CD4-positive, alpha-beta T cell treated with Interferon gamma for 1 hour (primary cell): ENCODE data around the gene TMEM209.
A peak's percentile ranks its signal among the peaks of the same experiment; 100 is the strongest.
"Not testable (repeated sequence)": the region's sequence is repeated elsewhere in the genome, so short reads cannot be mapped to it uniquely, and the experiment has no call there.

Experiments
- DNase-seq: peaks from one replicate; pipeline ENCODE4 v3.0.0-alpha.2; 2020

Gene TMEM209

DNA sequence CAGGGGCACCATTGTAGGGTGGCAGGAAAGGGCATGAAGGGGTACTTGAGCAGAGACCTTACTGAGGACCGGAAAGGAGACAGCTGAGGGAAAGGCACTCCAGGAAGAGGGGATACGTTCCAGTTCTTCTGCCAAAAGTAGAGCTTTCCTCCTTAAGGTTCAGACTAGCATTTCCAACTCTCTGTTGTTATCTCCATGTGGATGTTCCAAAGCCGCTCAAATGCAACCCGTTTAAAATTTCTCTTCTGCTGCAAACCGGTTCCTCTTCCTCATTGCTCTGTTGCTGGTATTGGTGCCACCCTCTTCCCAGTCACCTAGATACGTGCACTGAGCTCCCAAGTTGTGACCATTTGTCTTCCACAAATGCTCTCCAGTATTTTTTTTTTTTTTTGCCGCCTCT is 47.5 kb downstream of the TMEM209 start:
- DNase-seq: no peak

DNA sequence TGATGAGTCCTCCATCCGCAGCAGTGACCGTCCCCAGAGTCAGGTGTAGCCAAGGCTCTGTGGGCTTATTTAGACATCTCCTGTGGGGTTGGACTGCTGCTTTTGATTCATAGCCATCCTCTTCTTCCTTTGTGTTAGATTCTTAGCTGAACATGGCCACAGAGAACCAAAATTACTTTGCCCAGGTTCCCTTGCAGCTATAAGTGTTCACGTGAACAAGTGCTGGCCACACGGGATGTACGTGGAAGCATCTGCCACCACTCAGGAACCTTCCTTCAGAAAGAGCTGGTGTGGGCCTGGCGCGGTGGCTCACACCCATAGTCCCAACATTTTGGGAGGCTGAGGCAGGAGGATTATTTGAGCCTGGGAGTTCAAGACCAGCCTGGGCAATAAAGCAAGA is 49.1 kb downstream of the TMEM209 start:
- no peak for DNase-seq

DNA sequence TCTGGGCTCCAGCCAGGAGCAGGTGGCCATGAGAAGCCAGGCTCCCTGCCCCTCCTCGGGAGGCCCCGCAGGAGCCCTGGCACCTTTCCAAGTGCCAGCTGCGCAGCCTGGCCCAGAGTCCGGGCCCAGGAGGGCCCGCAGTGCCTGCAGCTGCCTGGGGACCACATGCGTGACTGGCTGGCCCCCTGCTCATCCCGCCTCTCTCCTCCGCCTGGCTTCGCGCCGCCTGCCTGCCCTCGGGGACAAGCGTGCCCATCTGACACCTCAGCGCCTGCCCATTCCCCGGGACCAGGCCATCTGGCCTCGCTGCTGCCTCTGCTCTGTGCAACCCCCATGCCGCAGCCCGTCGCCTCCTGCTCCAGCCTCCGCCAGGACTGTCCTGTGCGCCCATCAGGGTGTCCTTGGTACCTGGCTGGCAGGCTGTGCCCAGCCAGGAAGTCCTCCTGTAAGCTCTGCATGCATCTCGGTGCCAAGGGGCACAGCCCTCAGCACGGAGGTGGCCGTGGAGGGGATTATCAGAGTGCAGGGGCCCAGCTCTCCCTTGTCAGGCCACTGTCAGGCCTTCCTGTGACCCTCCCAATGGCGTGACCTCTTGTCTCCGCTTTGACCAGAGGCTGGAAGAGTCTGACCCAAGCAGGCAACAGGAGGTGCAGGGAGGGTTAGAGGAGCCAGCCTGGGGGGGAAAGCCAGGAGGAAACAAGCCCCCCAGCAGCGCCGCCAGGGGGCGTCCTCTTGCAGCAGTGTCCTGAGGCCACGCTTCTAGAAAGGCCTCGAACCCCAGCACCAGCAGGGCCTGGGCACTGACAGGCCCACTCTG is 50.5 kb downstream of the TMEM209 start:
- no peak for DNase-seq

DNA sequence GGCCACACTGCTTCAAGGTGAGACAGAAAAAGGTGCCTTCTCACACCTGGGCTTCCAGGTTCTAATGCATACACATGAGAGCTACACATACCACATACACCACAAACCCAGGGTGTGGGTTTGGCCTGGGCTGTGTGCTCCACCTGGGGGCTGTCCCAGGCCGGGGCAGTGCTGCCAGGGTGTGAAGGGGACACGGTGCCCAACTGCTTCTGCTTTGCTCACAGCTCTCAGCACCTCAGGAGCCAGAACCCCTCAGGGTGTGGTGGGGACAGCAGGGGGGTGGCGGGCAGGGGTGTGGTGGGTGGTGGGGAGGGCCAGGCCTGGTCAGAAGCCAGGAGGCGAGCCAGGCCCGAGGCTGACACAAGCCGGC is 51.1 kb downstream of the TMEM209 start:
- DNase-seq: no peak

DNA sequence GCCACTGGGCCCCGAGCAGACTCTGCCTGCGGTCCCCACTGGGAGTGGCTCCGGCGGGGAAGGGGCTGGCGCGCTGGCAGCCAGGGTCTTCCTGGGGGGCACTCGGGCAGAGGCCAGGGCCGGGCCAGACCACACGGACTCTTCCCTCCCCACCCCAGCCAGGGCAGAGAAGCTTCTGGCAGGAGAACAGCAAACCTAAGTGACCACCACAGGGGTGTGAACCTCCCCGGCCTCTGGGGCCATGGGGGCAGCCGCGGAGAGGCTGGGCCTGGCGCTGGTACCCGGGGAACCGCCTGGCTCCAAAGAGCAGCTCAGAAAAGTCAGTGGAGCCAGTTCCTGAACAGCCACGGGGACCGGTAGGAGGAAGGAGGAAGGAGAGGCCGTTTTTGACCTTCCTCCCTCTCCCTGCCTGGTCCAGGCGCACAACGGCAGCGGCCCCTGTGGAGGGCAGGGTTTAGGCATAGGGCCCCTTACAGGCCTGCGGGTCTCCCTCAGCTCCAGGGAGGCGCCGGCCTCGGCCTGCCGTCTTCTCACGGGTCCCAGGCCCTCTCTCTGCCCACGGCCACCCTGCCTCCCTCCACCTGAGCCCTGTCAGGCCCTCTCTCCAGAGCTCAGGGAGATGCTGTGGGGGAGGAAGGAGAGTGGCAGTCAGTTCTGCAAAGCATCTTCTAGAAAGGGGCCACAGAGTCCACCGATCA is 51.8 kb downstream of the TMEM209 start:
- no peak for DNase-seq

DNA sequence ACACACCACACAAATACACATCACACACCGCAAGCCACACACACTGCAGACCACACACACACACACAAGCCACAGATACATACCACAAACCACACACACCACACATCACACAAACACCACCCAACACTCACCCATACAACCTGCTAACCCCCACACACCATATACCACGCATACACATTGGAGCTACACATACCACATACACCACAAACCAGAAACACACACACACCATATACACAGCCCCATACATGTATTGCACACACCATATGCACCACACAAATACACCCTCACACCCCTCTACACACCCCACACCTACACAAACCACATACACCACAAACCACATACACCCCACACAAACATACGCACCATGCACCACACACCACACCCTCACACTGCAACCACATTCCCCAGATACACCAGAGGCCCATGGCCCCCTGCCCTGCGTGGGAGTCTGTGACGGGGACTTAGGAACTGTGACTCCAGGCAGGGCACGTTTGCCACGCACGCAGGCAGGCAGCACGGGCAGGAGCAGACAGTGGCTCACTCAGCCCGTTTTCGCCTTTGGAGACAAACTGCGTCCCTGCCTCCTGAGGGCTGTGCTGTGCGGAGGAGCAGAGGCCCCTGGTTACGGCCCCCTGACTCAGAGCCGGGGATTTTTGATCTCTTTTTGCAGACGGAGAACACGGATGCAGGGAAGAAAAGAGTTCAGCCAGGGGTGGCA is 52.6 kb downstream of the TMEM209 start:
- no peak for DNase-seq

DNA sequence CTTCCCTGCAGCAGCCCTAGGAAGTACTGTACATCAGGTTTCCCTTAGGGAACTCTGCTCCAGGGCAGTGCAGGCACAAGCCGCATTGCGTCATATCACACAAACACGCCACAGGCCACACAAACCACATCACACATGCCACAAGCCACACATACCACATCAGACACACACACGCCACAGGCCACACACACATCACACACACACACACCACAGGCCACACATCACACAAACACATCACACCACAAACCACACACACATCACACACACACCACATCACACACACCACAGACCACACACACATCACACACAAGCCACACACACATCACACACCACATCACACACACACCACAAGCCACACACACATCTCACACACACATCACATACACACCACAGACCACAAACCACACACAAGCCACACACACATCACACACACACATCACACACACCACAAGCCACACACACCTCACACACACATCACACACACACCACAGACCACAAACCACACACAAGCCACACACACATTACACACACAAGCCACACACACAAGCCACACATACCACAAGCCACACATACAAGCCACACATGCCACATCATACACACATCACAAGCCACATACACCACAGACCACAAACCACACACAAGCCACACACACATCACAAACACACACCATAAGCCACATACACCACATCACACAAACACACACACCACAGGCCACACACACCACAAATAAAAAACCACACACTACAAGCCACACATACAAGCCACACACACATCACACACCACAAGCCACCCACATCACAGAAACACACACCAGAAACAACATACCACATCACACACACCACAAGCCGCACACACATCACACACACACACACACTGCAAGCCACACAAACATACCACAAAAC is 53.4 kb downstream of the TMEM209 start:
- peak; percentile 47 for DNase-seq

DNA sequence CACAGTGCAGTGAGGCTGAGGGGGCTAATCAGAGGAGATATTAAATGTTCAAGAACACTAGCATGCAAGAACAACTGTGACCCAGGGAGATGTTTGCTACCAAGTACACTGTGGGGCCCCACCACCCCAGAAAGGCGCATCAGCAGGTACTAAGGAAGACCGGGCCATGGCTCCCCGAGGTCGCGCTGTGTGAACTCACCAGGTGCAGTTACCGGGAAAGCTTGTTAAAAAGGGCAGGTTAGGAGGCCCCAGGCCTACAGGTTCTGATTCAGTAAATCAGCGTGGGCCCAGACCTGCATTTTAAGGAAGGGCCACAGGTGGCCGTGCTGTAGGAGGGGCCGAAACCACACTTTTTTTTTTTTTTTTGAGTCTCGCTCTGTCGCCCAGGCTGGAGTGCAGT is 54.6 kb downstream of the TMEM209 start:
- peak; percentile 34 for DNase-seq

DNA sequence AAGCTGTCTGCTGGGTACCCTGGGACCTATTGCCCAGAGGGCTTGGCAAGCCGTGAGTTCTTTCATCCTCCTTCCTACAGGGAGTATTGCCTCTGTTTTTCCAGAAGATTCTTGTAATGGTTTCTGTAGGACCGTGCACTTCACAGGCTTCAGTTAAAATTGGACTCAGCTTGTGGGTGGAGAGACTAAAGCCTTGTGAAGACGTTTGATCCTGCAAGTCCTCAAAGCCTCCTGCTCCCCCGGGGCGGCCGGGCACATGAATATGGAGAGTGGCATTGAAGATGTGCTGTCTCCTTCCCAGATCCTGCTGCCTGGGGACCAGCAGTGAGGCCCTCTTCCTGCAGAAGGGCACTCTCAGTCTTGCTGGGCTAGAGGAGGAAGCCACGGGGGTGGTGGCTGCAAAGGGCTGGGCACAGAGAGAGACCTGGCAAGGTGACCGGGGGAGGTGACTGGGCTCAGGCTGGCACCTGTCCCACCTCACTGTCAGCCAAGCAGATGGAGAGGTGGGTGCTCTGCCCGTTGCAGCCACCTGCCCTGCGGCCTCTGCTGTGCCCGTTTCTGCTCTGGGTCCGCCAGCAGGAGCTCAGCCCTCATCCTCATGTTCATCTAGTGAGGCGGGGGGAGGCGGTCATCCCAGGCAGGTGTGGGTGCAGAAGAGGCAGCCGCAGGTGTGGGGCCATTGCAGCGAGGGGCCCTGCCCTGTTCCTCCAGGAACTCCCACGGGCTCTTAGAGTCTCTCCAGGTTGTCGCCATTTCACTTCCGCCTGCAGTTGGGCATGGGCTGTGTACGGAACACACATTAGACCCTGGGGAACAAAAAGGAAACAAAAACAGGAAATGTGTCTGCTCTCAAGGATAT is 55.7 kb downstream of the TMEM209 start:
- DNase-seq: peak; percentile 27

DNA sequence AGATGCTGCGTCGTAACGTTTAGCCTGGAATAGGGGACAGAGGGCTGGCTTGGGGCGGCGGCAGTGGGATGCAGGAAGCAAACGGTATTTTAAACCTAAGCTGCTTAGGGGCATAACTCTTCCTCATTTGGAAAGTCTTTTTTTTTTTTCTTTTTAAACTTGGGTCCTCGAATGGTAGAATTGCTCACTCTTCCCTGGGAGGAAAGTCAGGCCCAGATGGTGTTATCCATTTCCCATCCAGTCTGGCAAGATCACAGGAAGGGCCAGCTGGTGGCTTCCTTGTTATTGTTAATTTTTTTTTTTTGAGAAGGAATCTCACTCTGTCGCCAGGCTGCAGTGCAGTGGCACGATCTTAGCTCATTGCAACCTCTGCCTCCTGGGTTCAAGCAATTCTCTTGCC is 56.6 kb downstream of the TMEM209 start:
- DNase-seq: no peak

DNA sequence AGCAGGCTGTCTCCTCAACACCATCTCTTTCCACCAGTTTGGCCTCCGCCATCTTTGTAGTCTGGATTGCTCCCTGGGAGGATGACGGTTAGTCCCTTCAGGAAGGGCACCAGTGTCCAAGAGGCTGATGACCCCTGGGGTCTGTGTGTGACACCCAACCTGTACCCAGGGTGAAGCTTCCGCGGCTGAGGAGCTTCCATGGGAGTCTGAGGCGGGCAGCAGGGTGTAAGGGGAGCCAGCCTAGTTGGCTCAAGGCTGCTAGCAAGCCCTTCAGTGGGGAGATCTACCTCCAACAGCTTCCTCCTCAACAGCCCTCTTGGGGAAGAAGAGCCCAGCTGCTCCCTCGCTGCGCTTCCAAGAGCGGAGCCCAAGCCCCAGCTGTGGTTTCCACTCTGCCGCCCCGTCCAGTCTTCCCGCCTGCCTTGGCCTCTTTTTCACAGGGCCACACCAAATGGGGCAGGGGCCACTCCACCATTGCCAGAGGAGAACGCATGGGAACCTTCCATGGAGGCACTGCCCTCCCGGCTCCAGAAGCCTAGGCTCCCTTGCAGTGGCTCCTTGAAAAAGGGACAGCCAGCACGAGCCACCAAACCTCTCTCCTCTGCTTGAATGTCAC is 57.4 kb downstream of the TMEM209 start:
- DNase-seq: no peak

DNA sequence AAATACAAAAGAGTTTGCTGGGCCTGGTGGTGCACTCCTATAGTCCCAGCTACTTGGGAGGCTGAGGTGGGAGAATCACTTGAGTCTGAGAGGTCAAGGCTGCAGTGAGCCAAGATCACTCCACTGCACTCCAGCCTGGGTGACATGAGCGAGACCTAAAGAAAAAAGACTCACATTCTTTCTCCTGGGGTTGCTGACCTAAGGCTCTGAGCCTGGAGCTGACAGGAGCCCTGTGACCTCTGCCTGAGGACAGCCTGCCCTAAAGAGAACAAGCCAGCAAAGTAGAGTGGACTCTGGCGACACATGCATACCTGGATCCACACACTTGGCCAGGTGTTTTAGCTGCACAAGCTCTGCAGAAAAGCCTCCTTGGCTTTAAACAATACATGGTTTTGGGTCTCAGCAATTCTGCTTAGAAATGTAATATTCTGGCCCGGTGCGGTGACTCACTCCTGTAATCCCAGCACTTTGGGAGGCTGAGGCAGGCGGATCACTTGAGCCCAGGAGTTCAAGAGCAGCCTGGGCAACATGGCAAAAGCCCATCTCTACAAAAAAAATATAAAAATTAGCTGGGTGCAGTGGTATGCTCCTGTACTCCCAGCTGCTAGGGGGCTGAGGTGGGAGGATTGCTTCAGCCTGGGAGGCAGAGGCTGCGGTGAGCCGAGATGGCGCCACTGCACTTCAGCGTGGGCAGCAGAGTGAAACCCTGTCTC is 58.4 kb downstream of the TMEM209 start:
- DNase-seq: no peak

DNA sequence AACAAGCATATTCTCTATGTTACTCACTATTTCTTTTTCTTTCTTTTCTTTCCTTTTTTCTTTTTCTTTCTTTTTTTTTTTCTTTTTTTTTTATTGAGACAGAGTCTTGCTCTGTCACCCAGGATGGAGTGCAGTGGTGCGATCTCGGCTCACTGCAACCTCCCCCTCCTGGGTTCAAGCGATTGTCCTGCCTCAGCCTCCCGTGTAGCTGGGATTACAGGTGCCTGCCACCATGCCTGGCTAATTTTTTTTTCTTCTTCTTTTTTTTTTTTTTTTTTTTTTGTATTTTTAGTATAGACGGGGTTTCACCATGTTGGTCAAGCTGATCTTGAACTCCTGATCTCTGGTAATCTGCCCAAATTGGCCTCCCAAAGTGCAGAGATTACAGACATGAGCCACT is 59.1 kb downstream of the TMEM209 start:
- DNase-seq: not testable (repeated sequence)

DNA sequence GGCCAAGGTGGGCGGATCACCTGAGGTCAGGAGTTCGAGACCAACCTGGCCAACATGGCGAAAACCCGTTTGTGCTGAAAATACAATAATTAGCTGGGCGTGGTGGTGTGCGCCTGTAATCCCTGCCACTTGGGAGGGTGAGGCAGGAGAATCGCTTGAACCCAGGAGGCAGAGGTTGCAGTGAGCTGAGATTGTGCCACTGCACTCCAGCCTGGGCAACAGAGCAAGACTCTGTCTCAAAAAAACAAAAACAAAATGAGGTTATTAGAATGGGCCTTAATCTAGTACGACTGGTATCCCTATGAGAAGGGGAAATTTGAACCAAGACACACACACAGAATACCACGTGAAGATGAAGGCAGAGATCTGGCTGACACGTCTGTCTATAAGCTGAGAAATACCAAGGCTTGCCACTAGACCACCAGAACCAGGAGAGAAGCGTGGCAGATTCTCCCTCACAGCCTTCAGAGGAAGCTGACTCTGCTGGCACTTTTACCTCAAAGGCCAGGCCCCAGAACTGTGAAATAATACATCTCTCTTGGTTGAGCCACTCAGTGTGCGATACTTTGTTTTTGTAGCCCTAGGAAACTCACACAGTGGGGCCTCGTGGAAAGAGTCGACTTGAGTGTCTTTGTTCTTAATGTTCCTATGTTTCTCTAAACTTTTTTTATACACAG is 59.6 kb downstream of the TMEM209 start:
- peak; percentile 5 for DNase-seq

DNA sequence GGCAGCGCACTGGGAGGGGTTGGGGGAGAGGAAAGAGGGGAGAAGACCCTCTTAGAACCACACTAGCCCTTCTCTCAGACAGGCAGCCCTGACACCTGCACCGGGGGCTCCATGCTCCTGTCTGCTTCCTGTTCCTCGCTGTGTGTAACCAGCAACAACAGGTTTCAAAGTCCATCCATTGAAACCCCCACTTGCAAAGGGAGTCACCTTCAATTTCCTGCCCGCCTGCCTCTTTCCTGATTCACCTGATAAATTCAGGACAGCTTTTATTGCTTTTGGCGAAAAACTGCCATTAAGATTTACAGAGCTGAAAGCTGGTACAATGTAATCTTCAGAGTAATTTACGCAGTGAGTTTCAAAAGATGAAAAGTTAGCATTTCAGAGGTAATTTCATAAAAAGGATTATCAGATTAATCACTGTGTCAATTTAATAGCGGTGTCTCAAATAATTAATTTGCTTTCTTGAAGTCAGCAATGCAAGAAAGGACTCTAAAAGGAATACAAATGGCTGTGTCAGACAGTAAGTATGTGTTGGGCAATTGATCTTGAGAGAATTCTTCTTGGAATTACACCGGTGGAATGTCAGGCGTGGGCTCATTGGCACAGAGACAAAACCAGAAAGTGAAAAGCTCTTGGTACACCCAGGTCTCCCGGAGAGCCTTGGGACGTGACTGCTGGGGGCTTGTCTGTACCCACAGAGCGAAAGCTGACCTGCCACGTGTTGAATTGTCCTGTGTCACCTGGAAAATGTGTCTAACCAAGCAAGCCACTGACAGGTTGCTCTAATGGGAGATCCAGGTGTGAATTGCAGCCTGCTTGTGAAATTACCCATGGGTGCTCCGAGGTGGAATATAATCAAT is 60.7 kb downstream of the TMEM209 start:
- DNase-seq: no peak

DNA sequence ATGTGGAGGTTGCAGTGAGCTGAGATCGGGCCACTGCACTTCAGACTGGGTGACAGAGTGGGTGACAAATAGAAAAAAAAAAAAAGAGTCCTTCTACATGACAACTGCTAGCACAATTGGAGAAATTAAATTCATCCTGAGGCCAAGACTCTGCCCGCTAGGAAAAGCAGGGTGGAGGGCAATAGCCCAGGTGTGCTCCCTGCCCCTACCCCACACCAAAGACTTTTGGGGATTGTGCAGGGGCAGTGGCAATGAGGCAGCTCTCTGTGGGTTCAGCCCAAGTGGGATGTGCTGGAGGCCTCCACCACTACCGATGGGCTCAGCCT is 61.3 kb downstream of the TMEM209 start:
- DNase-seq: no peak

DNA sequence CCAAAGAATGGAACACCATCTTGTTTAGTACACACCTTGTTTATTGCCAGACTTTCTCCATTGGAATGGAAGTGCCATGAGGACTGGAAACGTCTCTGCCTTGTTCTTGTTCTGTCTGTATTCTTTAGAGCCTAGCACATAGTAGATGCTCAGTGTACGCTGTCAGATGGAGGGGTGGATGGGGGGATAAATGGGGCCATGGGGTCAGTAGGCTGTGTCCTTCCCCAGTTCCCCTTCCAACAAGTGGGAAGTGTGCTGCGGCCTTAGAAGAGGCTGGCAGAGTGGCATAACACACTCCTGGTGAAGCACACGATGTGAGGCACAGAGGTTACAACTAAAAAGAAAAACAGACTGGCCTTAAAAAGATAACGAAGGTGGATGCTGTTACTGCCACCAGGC is 61.9 kb downstream of the TMEM209 start:
- DNase-seq: no peak

DNA sequence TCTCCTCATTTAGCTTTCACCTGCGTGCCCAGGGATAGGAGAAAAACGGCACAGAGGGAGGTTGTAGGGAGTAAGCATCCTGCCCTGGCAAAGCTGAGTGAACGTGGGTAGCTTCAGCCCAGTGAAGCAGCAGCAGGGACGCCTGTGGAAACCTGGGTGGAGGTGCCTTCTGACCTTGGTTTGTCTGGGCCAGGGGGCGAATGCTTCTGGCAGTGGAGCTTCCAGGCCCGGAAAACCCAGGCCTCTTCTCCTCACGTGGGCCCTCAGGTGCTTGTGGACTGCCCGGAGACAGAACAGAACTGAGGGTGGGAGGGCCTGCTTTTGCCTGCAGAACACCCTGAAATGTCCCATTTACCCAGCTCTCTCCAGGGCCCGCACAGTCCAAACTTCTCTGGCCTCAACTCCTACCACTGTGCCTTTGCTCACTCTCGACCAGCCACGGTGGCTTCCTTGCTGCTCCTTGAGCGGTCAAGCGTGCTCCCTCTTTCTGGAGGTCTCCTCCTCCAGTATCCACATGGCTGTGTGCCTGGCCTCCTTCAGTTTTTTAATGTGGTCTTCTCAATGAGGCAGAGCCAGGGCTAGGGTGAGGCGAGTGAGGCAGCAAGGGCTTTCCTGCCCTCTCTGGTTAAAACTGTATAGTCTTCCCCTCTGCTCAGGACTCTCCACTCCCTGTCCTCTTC is 62.4 kb downstream of the TMEM209 start:
- DNase-seq: no peak
